Naive thymus-derived CD8-positive, alpha-beta T cell (primary cell): ENCODE measurements around the gene SLC7A8. TPM values are rescaled to one million over a fixed set of nuclear protein-coding genes. Genes with fewer than 3 reads are reported as not detected.
A peak's percentile ranks its signal among the peaks of the same experiment; 100 is the strongest.

Experiments
- ATAC-seq, 2 donors: fragments of 150-1000 bp; cut with Tn5 transposase in 1 of 2; sonication (Bioruptor Pico), chemical (Tn5 transposase) in 1 of 2; 1 replicate in 1 of 2; 2 replicates in 1 of 2; pipeline ENCODE4 v1.10.0; 2021; ENCODE audit warnings: mild to moderate bottlenecking in 2 of 2, moderate library complexity in 2 of 2
- POLR2A ChIA-PET: fragments of 350-600 bp; sonication (Branson Sonifier 250); formaldehyde crosslinking; loops from one replicate; lab custom pipeline; 2021; ENCODE audit warnings: antibody characterized with exemption; lab: Charles Lee
- DNase-seq, 10 donors: peaks; one replicate each; pipeline versions ENCODE4 v3.0.0 to v3.0.0-alpha.2; 2020 to 2022
- H3K27ac Mint-ChIP-seq, 10 donors: one replicate each; pipeline ENCODE4 v1.8.0; 2020 to 2022; ENCODE audit warnings: mild to moderate bottlenecking in 10 of 10, mixed read lengths in 10 of 10, moderate library complexity in 4 of 10, inconsistent platforms in 1 of 10
- H3K27me3 Mint-ChIP-seq, 5 donors: one replicate each; pipeline ENCODE4 v1.8.0; 2021 to 2022; ENCODE audit warnings: mixed read lengths in 5 of 5
- H3K36me3 Mint-ChIP-seq, 3 donors: one replicate each; pipeline ENCODE4 v1.8.0; 2020 to 2022; ENCODE audit warnings: mixed read lengths in 3 of 3, mild to moderate bottlenecking in 2 of 3, inconsistent platforms in 1 of 3
- H3K4me1 Mint-ChIP-seq, 4 donors: one replicate each; pipeline ENCODE4 v1.8.0; 2021 to 2022; ENCODE audit warnings: mixed read lengths in 4 of 4
- H3K4me3 Mint-ChIP-seq, 10 donors: one replicate each; pipeline ENCODE4 v1.8.0; 2020 to 2022; ENCODE audit warnings: mild to moderate bottlenecking in 10 of 10, mixed read lengths in 10 of 10, moderate library complexity in 6 of 10, inconsistent platforms in 1 of 10
- H3K9me3 Mint-ChIP-seq, 9 donors: one replicate each; pipeline ENCODE4 v1.8.0; 2020 to 2022; ENCODE audit warnings: mixed read lengths in 9 of 9, mild to moderate bottlenecking in 3 of 9, inconsistent platforms in 1 of 9, moderate library complexity in 1 of 9
- polyA plus RNA-seq, 3 donors: library from polyadenylated mRNA; unstranded; fragments of 300-500 nt; fragmentation: Illumina TruSeq; gene quantifications; one replicate each; pipeline ENCODE4 v1.2.3, GENCODE V29; 2021
- total RNA-seq, 8 experiments: library from RNA in 2 of 8; stranded (reverse) in 2 of 8; gene quantifications; one replicate each; pipeline ENCODE4 v1.2.3 and lab custom pipeline; 2021 to 2026

The SLC7A8 gene
- total and polyA plus RNA-seq, 5 experiments from 2014 or later, result 4.0 to 12.8 (median 7.9) TPM

DNA sequence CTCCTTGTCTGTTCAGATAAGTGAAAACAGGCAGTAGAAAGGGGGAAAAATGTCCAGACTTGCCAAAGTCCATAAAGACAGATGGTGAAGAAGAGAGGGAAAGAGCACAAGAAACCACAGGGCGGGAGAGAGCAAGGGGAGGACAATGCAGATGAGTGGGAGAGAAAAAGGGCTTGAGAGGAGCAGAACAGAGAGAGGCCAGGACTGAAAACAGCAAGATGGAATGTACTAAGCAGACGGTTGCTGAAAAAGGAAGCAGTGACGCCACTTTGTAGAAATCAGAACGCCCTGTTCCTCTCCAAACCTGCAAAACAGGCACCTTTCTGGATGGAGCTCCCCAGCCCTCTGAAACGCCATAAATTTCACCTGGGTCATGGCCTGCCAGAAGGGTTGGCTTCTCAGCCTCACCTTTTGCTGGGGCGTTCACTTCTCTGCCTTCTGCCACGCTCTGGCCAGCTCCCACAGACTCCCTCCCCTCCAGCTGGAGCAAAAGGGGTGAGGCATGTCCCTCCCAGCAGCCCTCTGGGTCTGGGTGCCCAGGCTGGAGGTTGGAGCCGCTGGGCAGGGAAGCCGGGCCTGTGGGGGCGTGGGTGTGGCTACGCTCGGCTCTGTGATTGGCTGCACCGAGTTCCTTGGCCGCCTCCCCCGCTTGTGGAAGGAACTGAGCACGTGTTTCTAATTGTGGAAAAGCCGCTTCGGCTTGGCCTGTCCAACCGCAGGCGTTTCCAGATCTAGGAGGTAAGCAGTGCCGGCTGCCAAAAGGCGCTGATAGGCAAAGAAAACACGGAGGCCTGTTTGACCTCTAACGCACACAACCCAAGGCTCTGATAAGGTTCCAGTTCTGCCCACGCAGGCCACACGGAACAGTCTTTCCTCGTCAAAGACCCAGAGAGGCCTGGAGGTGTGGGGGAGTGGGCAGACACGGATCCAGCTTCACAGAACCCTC is 29.3 kb downstream of the SLC7A8 start:
- Mint-ChIP-seq H3K4me1 (peaks cover 16 to 36% (median 28%) of the 10 kb centered on the region in 4 donors), H3K27me3 (peaks cover 0 to 11% (median 3%) of the 10 kb centered on the region in 5 donors), H3K27ac (peak overlapping the region in 9 of 10 donors; percentile 22 to 89 (median 66))

DNA sequence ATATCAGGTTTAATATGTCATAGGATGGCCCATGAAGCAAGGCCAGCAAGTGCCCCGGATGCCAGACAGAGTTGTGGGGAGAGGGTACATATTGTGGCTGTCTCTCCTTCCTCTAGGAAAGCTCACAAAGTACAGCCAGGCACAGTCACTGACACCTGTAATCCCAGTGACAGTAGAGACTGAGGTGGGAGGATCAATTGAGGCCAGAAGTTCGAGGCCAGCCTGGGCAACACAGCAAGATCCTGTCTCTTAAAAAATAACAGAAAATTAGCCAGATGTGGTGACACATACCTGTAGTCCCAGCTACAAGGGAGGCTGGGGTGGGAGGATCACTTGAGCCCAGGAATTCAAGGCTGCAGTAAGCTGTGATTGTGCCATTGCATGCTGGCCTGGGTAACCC is 32.1 kb downstream of the SLC7A8 start:
- no peak overlapping the region for H3K4me3 Mint-ChIP-seq
- peaks cover 0 to 4% (median 0%) of the 10 kb centered on the region in 9 donors for H3K9me3 Mint-ChIP-seq
- H3K27me3 Mint-ChIP-seq, result peaks cover 0 to 11% (median 5%) of the 10 kb centered on the region in 5 donors
- peaks cover 15 to 35% (median 28%) of the 10 kb centered on the region in 4 donors for H3K4me1 Mint-ChIP-seq
- POLR2A ChIA-PET, result interaction anchor here (0.7 to 1.7 kb wide), 2 partner anchors 32 to 43 kb away, joined by 4 read pairs; partner anchors contain the start of gene CEBPE
- peak overlapping the region in 1 of 10 donors; percentile 47 for H3K27ac Mint-ChIP-seq
- ATAC-seq (no peak), DNase-seq (no peak)
- H3K36me3 Mint-ChIP-seq, result peaks cover 0 to 9% (median 5%) of the 10 kb centered on the region in 3 donors

More for the DNA sequence above, 29.3 kb downstream of the SLC7A8 start:
- POLR2A ChIA-PET, result interaction anchor here (0.5 to 1.5 kb wide), 3 partner anchors 22 to 70 kb away, joined by 3 to 7 read pairs (median 3); no protein-coding TSS in a partner anchor
- DNase-seq (peak in 1 of 10 donors; percentile 1), ATAC-seq (peak; percentile 18 to 39)
- H3K4me3 Mint-ChIP-seq, result peak overlapping the region; percentile 24 to 76 (median 60)
- H3K36me3 Mint-ChIP-seq, result no peaks in the 10 kb centered on the region
- no peaks in the 10 kb centered on the region for H3K9me3 Mint-ChIP-seq

GRCh38 chr14:23149745-23150144 is 33.7 kb downstream of the SLC7A8 start:
- POLR2A ChIA-PET, result interaction anchor here (0.6 to 1.2 kb wide), 2 partner anchors 21 to 174 kb away, joined by 3 to 4 read pairs; no protein-coding TSS in a partner anchor
- Mint-ChIP-seq H3K4me3 (no peak overlapping the region), H3K9me3 (peaks cover 0 to 4% (median 0%) of the 10 kb centered on the region in 9 donors), H3K27ac (peak overlapping the region in 1 of 10 donors; percentile 15), H3K36me3 (peaks cover 0 to 9% (median 5%) of the 10 kb centered on the region in 3 donors), H3K4me1 (peaks cover 7 to 24% (median 17%) of the 10 kb centered on the region in 4 donors), H3K27me3 (peaks cover 1 to 11% (median 10%) of the 10 kb centered on the region in 5 donors)
- ATAC-seq, result no peak
- DNase-seq, result no peak

DNA sequence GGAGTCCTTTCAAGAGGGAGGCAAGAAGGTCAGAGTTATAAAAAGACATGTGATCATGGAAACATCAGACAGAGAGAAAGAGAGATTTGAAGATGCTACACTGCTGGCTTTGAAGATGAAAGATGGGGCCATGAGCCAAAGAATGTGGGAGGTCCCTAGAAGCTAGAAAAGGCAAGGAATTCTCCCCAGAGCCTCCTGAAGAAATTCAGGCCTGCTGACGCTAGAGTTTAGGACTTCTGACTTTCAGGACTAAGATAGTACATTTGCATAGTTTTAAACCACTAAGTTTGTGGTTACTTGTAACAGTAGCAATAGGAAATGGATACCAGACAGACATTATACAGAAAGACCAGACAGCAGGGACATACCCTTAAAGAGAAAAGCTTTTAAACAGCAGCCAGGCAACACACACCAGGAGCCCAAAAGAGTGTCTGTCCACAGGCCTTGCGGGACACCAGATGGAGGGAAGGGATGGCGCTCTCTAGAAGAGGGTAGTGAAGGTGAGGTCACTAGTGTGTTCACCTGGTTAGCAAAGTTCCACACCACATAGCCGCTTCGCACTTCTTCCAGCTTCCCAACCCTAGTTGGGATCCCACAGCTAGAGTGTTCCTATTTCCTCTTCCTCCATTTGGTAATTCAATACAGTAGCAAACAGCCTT is 34.7 kb downstream of the SLC7A8 start:
- ATAC-seq (no peak), DNase-seq (no peak)
- Mint-ChIP-seq H3K36me3 (peaks cover 0 to 9% (median 5%) of the 10 kb centered on the region in 3 donors), H3K4me1 (peaks cover 3 to 15% (median 9%) of the 10 kb centered on the region in 4 donors), H3K27ac (peak overlapping the region in 2 of 10 donors; percentile 45 to 48), H3K4me3 (no peak overlapping the region), H3K9me3 (peaks cover 0 to 4% (median 0%) of the 10 kb centered on the region in 9 donors), H3K27me3 (peaks cover 2 to 11% (median 10%) of the 10 kb centered on the region in 5 donors)
- POLR2A ChIA-PET, result interaction anchor here (0.5 to 0.6 kb wide), 2 partner anchors 173 to 397 kb away, joined by 3 to 4 read pairs; no protein-coding TSS in a partner anchor

- Mint-ChIP-seq H3K27ac (peak overlapping the region in 1 of 10 donors; percentile 47), H3K36me3 (peaks cover 1 to 9% (median 5%) of the 10 kb centered on the region in 3 donors), H3K9me3 (peaks cover 0 to 4% (median 0%) of the 10 kb centered on the region in 9 donors), H3K4me3 (no peak overlapping the region), H3K4me1 (peaks cover 0 to 5% (median 2%) of the 10 kb centered on the region in 4 donors), H3K27me3 (peaks cover 3 to 11% (median 10%) of the 10 kb centered on the region in 5 donors)
- DNase-seq, result no peak
- POLR2A ChIA-PET, result no interaction called here
- no peak for ATAC-seq
These were observed 35.8 kb downstream of the SLC7A8 start for GRCh38 chr14:23147676-23148075.

GRCh38 chr14:23146980-23147379 is 36.5 kb downstream of the SLC7A8 start:
- POLR2A ChIA-PET, result no interaction called here
- H3K36me3 Mint-ChIP-seq, result peaks cover 2 to 9% (median 5%) of the 10 kb centered on the region in 3 donors
- DNase-seq, result no peak

DNA sequence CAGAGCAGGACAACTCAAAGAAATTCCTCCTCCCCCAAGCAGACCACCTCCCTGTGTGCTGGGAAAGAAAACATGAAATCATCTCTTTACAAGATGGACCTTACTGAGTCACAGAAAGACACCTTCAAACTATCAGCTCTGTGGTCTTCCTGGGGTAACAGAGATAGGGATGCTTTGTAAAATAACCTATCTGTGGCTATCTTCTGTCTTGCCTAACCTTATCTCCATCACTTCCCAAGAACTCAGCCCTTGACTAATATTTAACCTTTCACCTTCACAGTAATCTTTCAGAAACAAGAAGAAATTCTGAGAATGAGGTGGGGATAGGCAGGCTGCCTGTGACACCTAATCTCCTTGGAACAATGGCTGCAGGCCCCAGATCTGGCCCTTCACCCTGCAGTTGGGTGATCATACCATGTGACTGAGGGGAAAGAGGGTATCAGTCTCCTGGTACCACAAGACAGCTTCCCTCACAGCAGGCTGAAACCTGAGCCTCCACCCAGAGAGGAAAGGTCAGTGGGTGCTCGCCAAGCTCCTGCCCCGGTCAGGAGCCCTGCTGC is 37.0 kb downstream of the SLC7A8 start:
- ATAC-seq, result no peak
- Mint-ChIP-seq H3K27ac (no peak overlapping the region), H3K36me3 (peaks cover 2 to 9% (median 5%) of the 10 kb centered on the region in 3 donors), H3K9me3 (peaks cover 0 to 4% (median 0%) of the 10 kb centered on the region in 9 donors), H3K4me3 (no peak overlapping the region), H3K4me1 (peaks cover 0 to 5% (median under 1%) of the 10 kb centered on the region in 4 donors), H3K27me3 (peaks cover 3 to 11% (median 10%) of the 10 kb centered on the region in 5 donors)
- DNase-seq, result no peak
- POLR2A ChIA-PET, result no interaction called here

More at GRCh38 chr14:23146980-23147379, 36.5 kb downstream of the SLC7A8 start:
- Mint-ChIP-seq H3K9me3 (peaks cover 0 to 4% (median 0%) of the 10 kb centered on the region in 9 donors), H3K4me1 (peaks cover 0 to 5% (median under 1%) of the 10 kb centered on the region in 4 donors), H3K4me3 (no peak overlapping the region), H3K27me3 (peaks cover 3 to 11% (median 10%) of the 10 kb centered on the region in 5 donors), H3K27ac (peak overlapping the region in 1 of 10 donors; percentile 24)
- ATAC-seq, result no peak

- Mint-ChIP-seq H3K27me3 (peaks cover 3 to 11% (median 10%) of the 10 kb centered on the region in 5 donors), H3K27ac (peak overlapping the region in 1 of 10 donors; percentile 38), H3K4me1 (peaks cover 0 to 5% (median under 1%) of the 10 kb centered on the region in 4 donors), H3K36me3 (peaks cover 2 to 9% (median 5%) of the 10 kb centered on the region in 3 donors), H3K4me3 (no peak overlapping the region), H3K9me3 (peaks cover 0 to 4% (median 0%) of the 10 kb centered on the region in 9 donors)
- POLR2A ChIA-PET, result interaction anchor here (0.5 kb wide), 1 partner anchor 55 kb away, joined by 3 read pairs; no protein-coding TSS in a partner anchor
- ATAC-seq, result no peak
- no peak for DNase-seq
These were observed 37.6 kb downstream of the SLC7A8 start for GRCh38 chr14:23145794-23146350.

DNA sequence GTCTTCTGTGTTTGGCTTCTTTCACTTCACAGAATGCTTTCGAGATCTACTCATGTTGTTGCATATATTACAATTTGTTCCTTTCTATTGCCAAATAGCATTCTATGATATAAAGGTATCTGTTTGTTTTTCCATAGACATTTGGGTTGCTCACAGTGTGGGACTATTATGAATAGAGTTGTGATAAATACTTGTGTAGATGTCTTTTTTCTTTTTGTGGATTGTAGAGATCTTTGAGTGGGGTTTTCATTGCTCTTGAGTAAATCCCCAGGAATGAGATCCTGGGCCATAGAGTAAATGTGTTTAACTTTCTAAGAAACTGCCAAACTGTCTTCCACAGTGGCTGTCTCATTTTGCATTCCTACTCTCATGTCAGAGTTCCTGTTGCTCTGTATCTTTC is 39.5 kb downstream of the SLC7A8 start:
- H3K9me3 Mint-ChIP-seq, result peaks cover 0 to 4% (median 0%) of the 10 kb centered on the region in 9 donors

GRCh38 chr14:23142826-23143225 is 40.6 kb downstream of the SLC7A8 start:
- peaks cover 0 to 7% (median 5%) of the 10 kb centered on the region in 3 donors for H3K36me3 Mint-ChIP-seq
- no peak for DNase-seq
- POLR2A ChIA-PET, result no interaction called here
- peaks cover 0 to 1% (median 0%) of the 10 kb centered on the region in 4 donors for H3K4me1 Mint-ChIP-seq
- no peak for ATAC-seq
- H3K4me3 Mint-ChIP-seq, result no peak overlapping the region
- H3K9me3 Mint-ChIP-seq, result no peaks in the 10 kb centered on the region
- H3K27ac Mint-ChIP-seq, result no peak overlapping the region
- H3K27me3 Mint-ChIP-seq, result peaks cover 0 to 7% (median 3%) of the 10 kb centered on the region in 5 donors

More for the DNA sequence above, 39.5 kb downstream of the SLC7A8 start:
- no peak for ATAC-seq
- Mint-ChIP-seq H3K4me3 (no peak overlapping the region), H3K36me3 (peaks cover 5 to 11% (median 5%) of the 10 kb centered on the region in 3 donors), H3K4me1 (peaks cover 0 to 1% (median 0%) of the 10 kb centered on the region in 4 donors), H3K27me3 (peaks cover 0 to 7% (median 4%) of the 10 kb centered on the region in 5 donors), H3K27ac (no peak overlapping the region)
- POLR2A ChIA-PET, result no interaction called here
- no peak for DNase-seq

GRCh38 chr14:23141706-23142444 is 41.6 kb downstream of the SLC7A8 start:
- Mint-ChIP-seq H3K4me3 (no peak overlapping the region), H3K36me3 (peaks cover 0 to 6% (median 5%) of the 10 kb centered on the region in 3 donors), H3K9me3 (no peaks in the 10 kb centered on the region), H3K27me3 (peaks cover 0 to 7% (median under 1%) of the 10 kb centered on the region in 5 donors), H3K27ac (peak overlapping the region in 1 of 10 donors; percentile 80), H3K4me1 (no peaks in the 10 kb centered on the region)
- POLR2A ChIA-PET, result interaction anchor here (0.6 kb wide), 1 partner anchor 45 kb away, joined by 6 read pairs; no protein-coding TSS in a partner anchor
- ATAC-seq (no peak), DNase-seq (no peak)
